ENCODE results near the gene TMEM52.

Gene TMEM52

DNA sequence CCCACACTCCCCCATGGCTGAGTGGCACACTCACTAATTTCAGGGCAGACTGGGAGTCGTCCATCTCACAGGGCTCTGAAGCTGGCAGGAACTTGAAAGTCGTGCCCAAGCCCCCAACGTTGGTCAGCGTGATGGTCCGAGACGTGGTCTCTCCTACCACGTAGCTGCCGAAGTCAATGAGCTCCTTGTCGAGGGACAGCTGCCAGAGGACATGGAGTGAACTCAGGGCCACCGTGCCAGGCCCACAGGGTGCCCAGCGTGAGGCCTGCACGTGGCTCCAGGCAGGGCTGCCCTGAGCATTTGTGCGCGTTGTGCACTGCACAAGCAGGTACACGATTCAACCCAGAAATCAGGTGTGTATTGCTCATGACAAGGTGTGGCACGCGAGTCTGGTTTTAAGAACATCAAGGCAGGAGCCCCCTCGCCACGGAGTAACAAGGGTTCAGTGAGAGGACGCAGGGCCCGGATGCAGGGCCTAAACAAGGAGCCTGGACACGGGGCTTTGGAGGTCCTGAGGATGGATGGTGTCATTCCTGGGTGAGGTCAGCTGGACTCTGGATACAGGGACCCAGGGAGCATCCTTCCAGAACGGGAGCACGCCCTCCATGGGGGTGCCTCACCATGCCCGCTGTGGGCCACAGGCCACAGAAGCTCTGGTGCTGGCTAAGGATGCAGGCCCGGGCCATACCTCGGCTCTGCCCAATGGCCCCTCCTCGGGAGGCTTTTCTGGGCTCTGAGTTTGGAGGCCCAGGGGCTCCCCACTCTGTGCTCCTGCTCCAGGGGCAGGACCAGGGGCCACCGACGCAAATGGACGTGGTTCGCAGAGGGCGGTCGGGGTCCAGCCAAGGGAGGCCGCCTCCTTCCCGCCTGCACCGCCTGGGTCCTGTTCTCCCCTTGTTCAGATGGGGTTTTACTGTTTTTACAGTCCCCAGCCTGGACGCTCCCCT lies 37.8 kb upstream of the TMEM52 start:
- H3K36me3 Mint-ChIP-seq (ENCODE audit: low read depth) = no peaks in the 10 kb centered on the region
- peaks cover 4% of the 10 kb centered on the region for H3K4me1 Mint-ChIP-seq (ENCODE audit: low read depth)
- no peak overlapping the region for H3K4me3 Mint-ChIP-seq
- H3K27ac Mint-ChIP-seq = no peak overlapping the region
- peaks cover 8% of the 10 kb centered on the region for H3K9me3 Mint-ChIP-seq
- peaks cover 35% of the 10 kb centered on the region for H3K27me3 Mint-ChIP-seq
- intact Hi-C loops (cut with micrococcal nuclease) = no loop called here

GRCh38 chr1:1956101-1956500 lies 37.0 kb upstream of the TMEM52 start:
- H3K4me3 Mint-ChIP-seq = no peak overlapping the region
- peaks cover 15% of the 10 kb centered on the region for H3K9me3 Mint-ChIP-seq
- no peaks in the 10 kb centered on the region for H3K36me3 Mint-ChIP-seq (ENCODE audit: low read depth)
- H3K4me1 Mint-ChIP-seq (ENCODE audit: low read depth) = peaks cover 4% of the 10 kb centered on the region
- intact Hi-C loops (cut with micrococcal nuclease) = no loop called here
- H3K27me3 Mint-ChIP-seq = peaks cover 32% of the 10 kb centered on the region
- H3K27ac Mint-ChIP-seq = no peak overlapping the region

DNA sequence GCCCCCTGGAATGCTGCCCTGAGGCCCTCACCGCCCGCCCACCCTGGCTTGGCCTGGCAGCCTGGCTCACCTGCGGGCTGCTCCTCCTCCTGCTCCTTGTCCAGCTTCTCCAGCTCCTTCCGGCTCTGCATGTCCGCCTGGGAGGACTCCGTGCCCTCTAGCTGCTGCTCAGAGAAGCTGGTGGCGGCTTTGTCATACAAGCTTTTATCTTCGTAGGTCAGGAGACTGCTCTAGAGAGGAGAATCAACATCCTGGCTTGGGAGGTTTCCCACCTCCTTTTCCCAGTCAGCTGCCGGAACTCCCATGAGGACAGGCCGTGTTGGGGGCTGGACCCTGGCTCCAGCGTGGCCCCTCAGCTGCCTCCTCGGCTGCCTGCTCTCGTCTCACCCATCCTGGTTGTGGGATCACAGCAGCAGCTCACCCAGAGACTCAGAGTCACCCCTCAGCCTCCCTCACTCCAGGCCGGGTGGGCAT lies 36.6 kb upstream of the TMEM52 start:
- no peaks in the 10 kb centered on the region for H3K4me1 Mint-ChIP-seq (ENCODE audit: low read depth)
- intact Hi-C loops (cut with micrococcal nuclease) = no loop called here
- no peak overlapping the region for H3K4me3 Mint-ChIP-seq
- no peak overlapping the region for H3K27ac Mint-ChIP-seq
- peaks cover 19% of the 10 kb centered on the region for H3K9me3 Mint-ChIP-seq
- peaks cover 30% of the 10 kb centered on the region for H3K27me3 Mint-ChIP-seq
- H3K36me3 Mint-ChIP-seq (ENCODE audit: low read depth) = no peaks in the 10 kb centered on the region

GRCh38 chr1:1954831-1955441 lies 35.9 kb upstream of the TMEM52 start:
- Mint-ChIP-seq H3K9me3 (peaks cover 21% of the 10 kb centered on the region), H3K4me1 (ENCODE audit: low read depth) (no peaks in the 10 kb centered on the region), H3K36me3 (ENCODE audit: low read depth) (no peaks in the 10 kb centered on the region), H3K4me3 (no peak overlapping the region), H3K27me3 (peaks cover 26% of the 10 kb centered on the region), H3K27ac (no peak overlapping the region)
- intact Hi-C loops (cut with micrococcal nuclease) = no loop called here

DNA sequence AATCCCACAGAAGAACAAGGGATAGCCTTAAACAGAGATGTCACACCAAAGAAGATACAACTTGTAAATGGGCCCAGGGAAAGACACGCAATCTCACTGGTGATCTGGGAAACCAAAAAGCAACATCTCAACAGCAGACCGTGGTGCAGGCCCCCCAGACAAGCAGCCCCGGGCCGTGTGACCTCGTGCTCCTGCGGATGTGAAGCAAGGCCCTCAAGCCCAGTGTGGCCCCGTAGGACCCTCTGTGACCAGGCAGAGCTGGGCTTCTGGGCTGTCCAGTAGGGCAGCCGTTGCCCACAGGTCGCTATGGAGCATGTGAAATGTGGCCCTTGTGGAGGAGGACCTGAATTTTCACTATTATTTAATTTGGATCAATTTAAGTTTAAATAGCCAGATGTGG lies 34.9 kb upstream of the TMEM52 start:
- no peaks in the 10 kb centered on the region for H3K36me3 Mint-ChIP-seq (ENCODE audit: low read depth)
- H3K27me3 Mint-ChIP-seq = peaks cover 20% of the 10 kb centered on the region
- H3K4me3 Mint-ChIP-seq = no peak overlapping the region
- intact Hi-C loops (cut with micrococcal nuclease) = no loop called here
- no peak overlapping the region for H3K27ac Mint-ChIP-seq
- no peaks in the 10 kb centered on the region for H3K4me1 Mint-ChIP-seq (ENCODE audit: low read depth)
- peaks cover 21% of the 10 kb centered on the region for H3K9me3 Mint-ChIP-seq

- no peaks in the 10 kb centered on the region for H3K4me1 Mint-ChIP-seq (ENCODE audit: low read depth)
- peaks cover 17% of the 10 kb centered on the region for H3K27me3 Mint-ChIP-seq
- no peaks in the 10 kb centered on the region for H3K36me3 Mint-ChIP-seq (ENCODE audit: low read depth)
- no peak overlapping the region for H3K4me3 Mint-ChIP-seq
- intact Hi-C loops (cut with micrococcal nuclease) = no loop called here
- H3K9me3 Mint-ChIP-seq = peaks cover 21% of the 10 kb centered on the region
- no peak overlapping the region for H3K27ac Mint-ChIP-seq
Observed at GRCh38 chr1:1950940-1951339, 31.9 kb upstream of the TMEM52 start.

- intact Hi-C loops (cut with micrococcal nuclease) = no loop called here
- peaks cover 25% of the 10 kb centered on the region for H3K27me3 Mint-ChIP-seq
- H3K9me3 Mint-ChIP-seq = peaks cover 12% of the 10 kb centered on the region
- no peak overlapping the region for H3K4me3 Mint-ChIP-seq
- H3K27ac Mint-ChIP-seq = no peak overlapping the region
- H3K4me1 Mint-ChIP-seq (ENCODE audit: low read depth) = peaks cover 7% of the 10 kb centered on the region
- H3K36me3 Mint-ChIP-seq (ENCODE audit: low read depth) = no peaks in the 10 kb centered on the region
Observed at GRCh38 chr1:1948783-1949182, 29.7 kb upstream of the TMEM52 start.

DNA sequence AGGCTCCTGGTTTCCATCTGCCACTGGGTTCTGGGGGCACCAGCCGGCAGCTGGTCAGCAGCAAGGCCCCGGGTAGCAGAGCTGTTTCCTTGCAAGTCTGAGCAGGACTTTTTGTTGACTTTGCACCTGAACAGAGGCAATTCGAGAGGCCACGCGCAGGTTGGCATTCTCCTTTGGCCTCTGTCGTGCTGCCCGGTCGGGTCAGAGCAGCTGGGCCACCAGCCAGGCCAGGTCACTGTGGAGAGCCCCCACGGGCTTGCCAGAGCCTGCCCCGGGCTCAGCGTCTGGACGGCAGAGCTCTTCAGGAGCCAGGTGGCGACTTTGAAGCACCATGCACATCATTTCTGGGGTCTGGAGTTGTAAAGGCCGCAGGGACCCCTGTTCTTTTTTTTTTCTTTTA lies 28.4 kb upstream of the TMEM52 start:
- Mint-ChIP-seq H3K36me3 (ENCODE audit: low read depth) (no peaks in the 10 kb centered on the region), H3K27me3 (peaks cover 25% of the 10 kb centered on the region), H3K4me1 (ENCODE audit: low read depth) (peaks cover 9% of the 10 kb centered on the region), H3K27ac (no peak overlapping the region), H3K9me3 (peaks cover 12% of the 10 kb centered on the region), H3K4me3 (no peak overlapping the region)
- intact Hi-C loops (cut with micrococcal nuclease) = no loop called here

DNA sequence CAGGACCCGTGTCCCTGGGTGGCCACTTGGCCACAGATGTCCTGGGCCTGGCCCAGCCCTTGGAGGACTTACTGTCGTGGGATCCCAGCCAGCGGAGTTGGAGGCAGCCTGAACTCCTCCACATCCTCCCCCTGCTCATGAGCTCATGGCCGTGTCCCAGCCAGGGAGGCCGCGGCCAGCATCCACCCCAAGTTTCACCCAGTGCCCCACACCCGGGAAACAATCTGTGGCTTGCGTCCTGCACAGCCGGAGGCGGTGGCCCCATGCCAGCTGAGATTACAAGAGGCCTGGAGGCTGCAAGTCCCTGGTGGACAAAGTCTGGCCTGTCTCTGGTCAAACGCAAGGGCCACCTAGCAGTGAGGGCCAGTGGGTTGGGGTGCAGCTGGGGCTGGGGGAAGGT lies 27.5 kb upstream of the TMEM52 start:
- Mint-ChIP-seq H3K9me3 (peaks cover 10% of the 10 kb centered on the region), H3K27ac (no peak overlapping the region), H3K36me3 (ENCODE audit: low read depth) (no peaks in the 10 kb centered on the region), H3K4me1 (ENCODE audit: low read depth) (peaks cover 9% of the 10 kb centered on the region), H3K27me3 (peaks cover 21% of the 10 kb centered on the region), H3K4me3 (no peak overlapping the region)
- intact Hi-C loops (cut with micrococcal nuclease) = no loop called here

DNA sequence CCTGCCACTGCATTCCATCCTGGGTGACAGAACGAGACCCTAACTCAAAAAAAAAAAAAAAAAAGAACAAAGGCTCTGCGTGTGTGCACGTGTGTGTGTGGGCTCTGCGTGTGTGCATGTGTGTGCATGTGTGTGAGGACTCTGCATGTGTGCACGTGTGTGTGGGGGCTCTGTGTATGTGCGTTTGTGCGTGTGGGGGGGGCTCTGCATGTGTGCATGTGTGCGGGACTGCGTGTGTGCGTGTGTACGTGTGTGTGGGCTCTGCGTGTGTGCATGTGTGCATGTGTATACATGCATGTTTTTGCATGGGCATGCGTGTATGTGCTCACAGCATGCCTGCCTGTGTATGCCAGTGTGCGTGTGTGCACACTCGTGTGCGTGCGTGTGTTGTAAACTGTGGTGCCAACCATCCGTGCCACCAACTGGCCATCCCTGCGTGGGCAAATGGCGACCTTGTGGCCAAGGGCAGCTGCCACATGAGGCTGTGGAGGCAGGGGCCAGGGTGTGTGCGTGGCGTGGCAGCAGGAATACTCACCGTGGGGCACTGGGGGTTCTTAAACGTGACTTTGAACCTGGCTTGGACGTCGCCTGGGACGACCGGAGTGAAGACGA lies 26.8 kb upstream of the TMEM52 start:
- Mint-ChIP-seq H3K4me3 (no peak overlapping the region), H3K9me3 (peaks cover 4% of the 10 kb centered on the region), H3K27ac (no peak overlapping the region), H3K4me1 (ENCODE audit: low read depth) (peaks cover 9% of the 10 kb centered on the region), H3K27me3 (peaks cover 19% of the 10 kb centered on the region), H3K36me3 (ENCODE audit: low read depth) (no peaks in the 10 kb centered on the region)
- intact Hi-C loops (cut with micrococcal nuclease) = no loop called here

DNA sequence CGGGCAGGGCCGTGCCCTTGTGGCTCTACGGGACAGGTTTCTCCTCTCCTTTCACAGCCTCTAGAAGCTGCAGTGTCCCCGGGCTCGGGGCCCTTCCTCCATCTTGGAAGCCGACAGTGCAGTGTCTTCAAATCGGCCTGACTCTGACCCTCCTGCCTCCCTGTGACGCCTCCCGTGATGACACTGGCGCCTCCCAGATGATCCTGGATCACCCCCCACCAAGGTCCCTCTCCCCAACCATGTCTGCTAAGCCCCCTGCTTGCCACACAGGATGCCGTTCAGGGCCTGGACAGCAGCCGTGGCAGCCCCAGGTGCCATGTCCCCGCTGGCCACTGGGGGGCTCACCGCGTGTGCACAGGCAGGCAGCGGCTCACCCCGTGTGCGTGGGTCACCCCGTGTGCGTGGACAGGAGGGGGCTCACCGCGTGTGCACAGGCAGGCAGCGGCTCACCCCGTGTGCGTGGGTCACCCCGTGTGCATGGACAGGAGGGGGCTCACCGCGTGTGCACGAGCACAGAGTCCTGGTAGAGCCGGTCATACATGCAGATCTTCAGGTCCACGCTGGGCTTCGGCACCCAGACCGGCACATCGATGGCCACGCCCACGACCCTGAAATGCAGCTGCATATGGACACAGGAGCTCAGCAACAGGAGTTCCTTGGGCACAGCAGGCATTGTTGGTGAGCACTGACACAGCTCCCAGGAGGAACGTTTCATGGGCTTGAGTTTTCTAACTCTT lies 24.9 kb upstream of the TMEM52 start:
- no peaks in the 10 kb centered on the region for H3K9me3 Mint-ChIP-seq
- H3K4me3 Mint-ChIP-seq = no peak overlapping the region
- intact Hi-C loops (cut with micrococcal nuclease) = loop anchor here (5.0 kb wide), 1 partner anchor 103 kb away; no protein-coding TSS in a partner anchor

GRCh38 chr1:1942753-1943656 lies 23.9 kb upstream of the TMEM52 start:
- Mint-ChIP-seq H3K9me3 (no peaks in the 10 kb centered on the region), H3K4me1 (ENCODE audit: low read depth) (peaks cover 9% of the 10 kb centered on the region), H3K4me3 (no peak overlapping the region), H3K27ac (no peak overlapping the region), H3K27me3 (peaks cover 12% of the 10 kb centered on the region), H3K36me3 (ENCODE audit: low read depth) (no peaks in the 10 kb centered on the region)
- intact Hi-C loops (cut with micrococcal nuclease) = loop anchor here (5.0 kb wide), 1 partner anchor 104 kb away; no protein-coding TSS in a partner anchor

More for the DNA sequence above, 24.9 kb upstream of the TMEM52 start:
- H3K27ac Mint-ChIP-seq = no peak overlapping the region
- no peaks in the 10 kb centered on the region for H3K36me3 Mint-ChIP-seq (ENCODE audit: low read depth)
- peaks cover 9% of the 10 kb centered on the region for H3K4me1 Mint-ChIP-seq (ENCODE audit: low read depth)
- peaks cover 12% of the 10 kb centered on the region for H3K27me3 Mint-ChIP-seq
